Activated effector memory CD4-positive, alpha-beta T cell treated with Interleukin-2 at 50 U/mL for 16 hours (primary cell): ENCODE results near the gene EFCAB7.
A peak's percentile ranks its signal among the peaks of the same experiment; 100 is the strongest.

Source experiments
- DNase-seq: peaks from one replicate; pipeline ENCODE4 v3.0.0-alpha.2; 2020

Gene EFCAB7

DNA sequence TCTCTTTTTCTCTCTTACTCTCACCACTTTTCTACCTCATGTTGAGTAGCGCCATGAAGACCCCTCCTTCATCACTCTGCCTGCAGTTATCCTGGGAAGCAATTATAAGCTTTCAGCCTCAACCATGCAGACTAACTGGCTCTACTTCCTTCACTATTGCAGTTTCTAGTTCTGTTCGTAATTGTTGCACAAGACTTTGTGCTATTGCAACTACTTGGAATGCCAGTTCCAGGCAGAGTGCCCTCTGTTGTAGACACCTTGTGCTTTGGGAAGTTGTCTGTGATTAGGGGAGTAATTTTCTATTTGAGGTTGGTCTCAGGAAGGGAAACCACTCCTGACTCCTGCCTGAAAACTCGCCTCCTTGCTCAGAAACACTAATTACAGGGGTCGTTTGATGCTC, 89.2 kb downstream of the EFCAB7 start:
- no peak for DNase-seq

DNA sequence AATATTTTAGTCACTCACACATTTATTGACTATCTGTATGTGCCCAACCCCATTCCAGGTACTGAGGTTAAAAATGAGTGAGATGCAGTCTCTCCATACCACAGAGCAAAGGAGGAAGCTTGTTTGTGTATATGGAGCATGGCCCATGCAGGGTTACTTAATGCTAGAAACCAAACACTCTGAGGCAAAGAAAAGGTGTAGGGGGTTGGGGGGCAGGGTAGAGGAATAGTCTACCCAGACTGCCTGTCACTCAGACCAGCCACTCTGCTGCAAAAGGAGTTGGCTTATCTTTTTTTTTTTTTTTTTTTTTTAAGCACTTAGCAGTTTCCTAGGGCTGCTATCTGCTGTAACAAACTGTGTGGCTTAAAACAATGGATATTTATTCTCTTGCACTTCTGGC, 89.6 kb downstream of the EFCAB7 start:
- DNase-seq, result no peak

DNA sequence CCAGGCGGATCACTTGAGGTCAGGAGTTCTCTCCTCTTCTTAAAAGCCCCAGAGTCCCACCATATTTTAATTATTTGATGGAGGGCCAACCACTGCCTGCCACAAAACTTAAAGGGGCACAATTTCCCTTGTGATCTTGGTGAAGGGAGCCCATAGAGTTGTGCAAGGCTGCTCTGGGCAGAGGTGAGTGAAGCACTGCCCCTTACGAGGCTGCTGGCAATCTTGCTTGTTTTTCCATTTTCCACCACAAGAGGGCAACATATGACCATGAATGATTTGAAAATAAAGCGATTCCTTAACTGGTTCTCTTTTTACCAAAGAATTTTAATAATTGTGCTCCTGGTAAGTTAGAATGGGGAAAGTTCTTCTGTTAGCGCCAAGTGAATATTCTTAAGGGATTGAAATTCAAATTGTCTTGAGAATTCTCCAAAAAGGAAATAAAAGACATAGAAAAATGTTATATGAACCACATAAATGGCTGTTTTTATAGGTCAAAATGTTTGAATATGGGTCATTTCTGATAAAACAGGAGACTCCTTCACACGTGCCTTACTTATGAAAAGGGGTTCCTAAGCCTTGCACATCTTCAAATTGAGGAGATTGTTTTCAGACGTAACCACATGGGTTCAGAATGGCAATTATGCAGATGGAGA, 92.6 kb downstream of the EFCAB7 start:
- peak; percentile 25 for DNase-seq

DNA sequence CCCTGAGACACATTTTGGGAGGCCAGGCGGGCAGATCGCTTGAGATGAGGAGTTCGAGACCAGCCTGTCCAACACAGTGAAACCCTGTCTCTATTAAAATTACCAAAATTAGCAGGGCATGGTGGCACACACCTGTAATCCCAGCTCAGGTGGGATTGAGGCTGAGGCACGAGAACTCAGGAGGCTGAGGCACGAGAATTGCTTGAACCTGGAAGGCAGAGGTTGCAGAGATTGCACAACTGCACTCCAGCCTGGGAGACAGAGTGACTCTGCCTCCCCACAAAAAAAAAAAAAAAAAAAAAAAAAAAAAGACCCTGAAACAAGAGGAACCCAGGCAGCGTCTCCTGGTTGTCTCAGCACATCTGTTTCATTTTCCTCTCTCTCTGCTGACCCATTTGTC, 94.1 kb downstream of the EFCAB7 start:
- no peak for DNase-seq

DNA sequence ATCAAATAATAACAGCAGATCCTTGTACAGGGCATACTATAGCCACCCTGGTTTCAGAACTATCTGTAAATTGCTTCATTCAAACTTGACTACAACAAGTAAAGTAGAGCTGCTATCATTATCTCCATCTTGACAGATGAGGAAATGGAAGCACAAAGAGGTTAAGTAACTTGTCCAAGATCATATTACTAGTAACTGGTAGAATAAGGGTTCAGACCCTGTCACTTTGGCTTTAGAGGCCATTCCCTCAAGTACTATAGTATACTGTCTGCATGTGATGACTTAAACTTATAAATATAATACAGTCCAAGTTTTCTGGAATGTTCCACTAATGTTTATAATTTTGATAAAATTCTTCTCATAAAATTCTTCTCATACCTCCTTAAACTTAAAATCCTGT, 94.7 kb downstream of the EFCAB7 start:
- DNase-seq, result no peak

DNA sequence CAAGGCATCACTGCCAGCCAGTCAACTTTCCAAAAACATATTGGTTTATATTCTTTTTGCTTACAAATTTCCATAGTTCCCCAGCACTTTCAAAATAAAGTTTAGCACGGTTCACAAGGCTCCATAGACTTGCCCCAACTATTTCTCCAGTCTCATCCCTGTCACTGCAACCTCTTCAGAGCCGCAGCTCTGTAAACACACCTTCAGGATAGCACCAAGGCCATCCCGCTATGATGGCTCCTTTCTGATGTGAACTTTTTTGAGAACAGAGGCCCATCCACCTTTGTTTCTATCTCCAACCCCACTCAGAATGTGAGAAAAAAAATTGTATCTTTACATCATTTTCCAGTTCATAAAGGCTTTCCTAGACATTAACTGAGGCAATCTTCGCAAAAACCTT, 96.2 kb downstream of the EFCAB7 start:
- no peak for DNase-seq

DNA sequence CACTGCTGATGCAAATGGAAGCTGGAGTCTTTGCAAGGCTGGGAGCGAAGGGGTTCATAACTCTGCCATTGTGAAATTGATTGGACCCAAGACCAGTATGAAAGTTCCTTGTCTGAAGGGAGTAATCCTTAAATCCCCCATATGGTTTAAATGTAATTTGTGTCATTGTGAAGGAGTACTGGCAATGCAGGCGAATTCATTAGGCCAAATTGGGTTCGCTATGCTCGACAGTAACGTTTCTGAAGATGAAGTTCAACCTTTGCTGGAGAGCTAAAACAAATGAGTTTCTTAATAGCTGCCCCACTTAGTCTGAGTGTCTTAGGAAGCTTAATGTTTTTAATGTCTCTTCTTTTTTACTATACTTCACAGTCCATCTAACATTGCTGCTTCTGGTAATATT, 97.3 kb downstream of the EFCAB7 start:
- DNase-seq, result no peak

DNA sequence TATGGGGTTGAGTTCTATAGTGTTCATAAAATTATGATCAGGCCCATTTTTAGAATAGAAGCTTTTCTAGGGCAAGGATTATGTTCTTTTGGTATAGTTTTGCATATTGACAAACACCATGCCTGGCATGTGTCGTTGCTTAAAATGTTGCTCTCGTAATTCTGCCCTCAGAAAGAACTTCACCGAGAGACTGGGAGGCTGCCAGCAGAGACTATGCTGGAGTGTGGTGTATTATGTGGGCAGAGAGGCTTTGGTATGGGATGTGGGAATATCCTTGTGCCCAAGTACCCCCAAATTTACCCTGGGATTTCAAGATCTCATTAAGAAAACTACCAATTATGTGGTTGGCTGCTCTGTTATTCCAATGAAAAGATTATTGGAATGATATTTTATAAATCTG, 97.8 kb downstream of the EFCAB7 start:
- no peak for DNase-seq

DNA sequence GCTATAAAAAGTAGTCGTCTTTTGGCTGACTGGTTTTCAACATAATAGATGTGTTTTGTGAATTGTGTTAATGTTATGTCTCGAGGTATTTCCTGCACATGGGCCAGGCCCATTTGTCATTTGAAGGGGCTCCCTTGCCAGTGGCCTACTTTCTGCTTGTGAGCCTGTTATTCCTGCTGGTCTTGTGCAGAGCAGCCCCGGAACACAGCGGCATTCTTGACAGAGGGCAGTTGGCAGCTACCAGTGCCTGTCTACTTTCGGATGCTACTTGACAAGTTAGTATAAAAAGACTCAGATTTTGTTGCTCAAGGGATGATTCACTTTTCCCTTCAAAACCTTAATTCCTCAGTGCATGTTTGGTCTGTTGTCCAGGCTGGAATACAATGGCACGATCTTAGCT, 98.4 kb downstream of the EFCAB7 start:
- DNase-seq, result no peak
